GM13977 (cell line): ENCODE data around the gene SCN9A.

Experiments used
- DNase-seq: peaks from one replicate; pipeline ENCODE4 v3.0.0; 2012; ENCODE audit warnings: low spot score
- in situ Hi-C: fragments of 300-500 bp; cut with MboI; formaldehyde crosslinking; loops from one replicate; pipeline ENCODE4 v1.12.0; 2022; ENCODE audit warnings: low sequenced_read_pairs, low pct_unique_long_range_greater_than_20kb, mixed read lengths, inconsistent platforms; ENCODE audit not compliant: unreplicated experiment
- TF ChIP-seq, protein P1 (sequence below): IDR thresholded peaks from 2 replicates; pipeline ENCODE4 v1.5.1; 2012; ENCODE audit warnings: mild to moderate bottlenecking, control low read depth; ENCODE audit not compliant: insufficient read depth; ENCODE audit errors: extremely low read depth, missing control alignments

The SCN9A gene

DNA sequence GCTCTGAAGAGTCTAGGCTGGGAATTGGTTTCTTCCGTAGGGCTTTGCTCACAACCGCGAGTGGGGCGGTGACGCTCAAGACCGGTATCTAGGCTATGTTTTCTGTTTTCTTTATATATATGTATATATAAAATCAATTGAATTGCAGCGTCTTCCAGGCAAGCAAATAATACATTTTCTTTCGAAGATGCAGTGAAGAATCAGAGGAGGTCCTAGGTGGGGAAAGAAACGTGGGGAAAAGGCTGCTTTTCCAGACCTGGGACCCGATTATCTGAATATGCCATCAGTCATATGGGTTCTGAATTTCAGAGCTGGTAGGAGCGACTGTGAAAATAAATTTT lies 714 bp upstream of the SCN9A start:
- DNase-seq, result no peak
- in situ Hi-C loops, result no loop called here
- TF ChIP-seq, protein P1, sequence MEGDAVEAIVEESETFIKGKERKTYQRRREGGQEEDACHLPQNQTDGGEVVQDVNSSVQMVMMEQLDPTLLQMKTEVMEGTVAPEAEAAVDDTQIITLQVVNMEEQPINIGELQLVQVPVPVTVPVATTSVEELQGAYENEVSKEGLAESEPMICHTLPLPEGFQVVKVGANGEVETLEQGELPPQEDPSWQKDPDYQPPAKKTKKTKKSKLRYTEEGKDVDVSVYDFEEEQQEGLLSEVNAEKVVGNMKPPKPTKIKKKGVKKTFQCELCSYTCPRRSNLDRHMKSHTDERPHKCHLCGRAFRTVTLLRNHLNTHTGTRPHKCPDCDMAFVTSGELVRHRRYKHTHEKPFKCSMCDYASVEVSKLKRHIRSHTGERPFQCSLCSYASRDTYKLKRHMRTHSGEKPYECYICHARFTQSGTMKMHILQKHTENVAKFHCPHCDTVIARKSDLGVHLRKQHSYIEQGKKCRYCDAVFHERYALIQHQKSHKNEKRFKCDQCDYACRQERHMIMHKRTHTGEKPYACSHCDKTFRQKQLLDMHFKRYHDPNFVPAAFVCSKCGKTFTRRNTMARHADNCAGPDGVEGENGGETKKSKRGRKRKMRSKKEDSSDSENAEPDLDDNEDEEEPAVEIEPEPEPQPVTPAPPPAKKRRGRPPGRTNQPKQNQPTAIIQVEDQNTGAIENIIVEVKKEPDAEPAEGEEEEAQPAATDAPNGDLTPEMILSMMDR, result no peak

DNA sequence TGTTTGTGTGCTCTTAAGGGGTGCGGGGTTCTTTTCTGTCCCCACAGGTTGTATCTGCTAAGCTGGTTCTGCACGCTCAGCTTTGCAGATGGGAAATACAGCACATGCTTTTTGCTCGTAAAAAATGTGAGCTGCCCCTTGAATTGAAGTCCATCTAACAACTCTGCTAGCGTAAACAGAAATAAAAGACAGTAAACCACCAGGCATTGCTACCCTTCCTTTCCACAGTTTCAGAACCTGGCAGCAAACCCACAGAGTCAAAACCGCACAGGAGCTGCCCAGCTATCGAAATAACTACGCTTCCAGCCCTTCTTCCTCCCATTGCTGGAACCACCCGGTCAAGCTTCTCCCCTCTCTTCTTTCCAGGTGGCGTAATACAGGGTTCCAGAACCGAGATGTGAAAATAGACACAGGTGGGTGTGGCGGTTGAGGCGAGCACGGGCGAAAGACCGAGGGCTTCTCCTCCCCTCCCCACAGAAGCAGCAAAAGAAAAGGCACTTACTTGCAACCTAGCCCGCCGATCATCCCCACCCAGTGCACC lies 479 bp downstream of the SCN9A start:
- in situ Hi-C loops, result no loop called here
- DNase-seq, result no peak
- TF ChIP-seq, protein P1, result no peak

DNA sequence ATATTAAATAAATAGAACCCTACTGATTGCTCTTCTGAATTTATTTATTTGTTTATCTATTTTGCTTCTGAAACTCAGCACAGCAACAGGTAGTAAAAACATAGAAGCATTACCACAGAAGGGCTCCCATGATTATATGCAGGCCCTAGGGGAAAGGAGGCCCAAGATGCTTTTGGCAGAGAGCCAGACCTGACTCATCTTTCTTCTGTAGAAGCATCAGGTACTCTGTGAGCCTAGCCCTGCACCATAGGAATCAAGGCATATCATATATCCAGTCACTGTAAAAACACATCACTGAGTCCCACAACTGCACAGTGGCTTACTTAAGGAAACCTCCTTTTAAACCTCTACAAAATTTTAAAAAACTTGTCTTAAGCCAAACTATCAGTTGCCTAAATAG lies 1.8 kb downstream of the SCN9A start:
- TF ChIP-seq, protein P1, result no peak
- DNase-seq, result peak; percentile 8
- in situ Hi-C loops, result no loop called here

DNA sequence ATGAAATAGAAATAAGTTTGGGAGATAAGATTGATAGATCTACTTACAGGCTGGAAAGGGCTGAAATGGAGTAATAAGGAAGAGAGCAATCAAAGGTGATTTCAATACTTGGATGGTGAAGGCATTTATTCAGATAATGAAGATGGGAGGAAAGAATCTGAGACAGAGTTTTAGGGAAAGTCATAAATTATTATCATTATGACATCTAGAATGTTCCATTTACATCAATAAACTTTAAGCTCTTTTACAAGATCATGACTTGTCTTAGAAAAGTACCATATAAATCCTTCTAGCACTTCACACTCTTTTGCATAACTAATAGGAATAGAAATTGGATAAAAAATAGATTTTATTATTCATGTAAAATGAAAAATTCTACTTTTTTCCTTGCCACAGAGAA lies 2.2 kb downstream of the SCN9A start:
- DNase-seq, result no peak
- in situ Hi-C loops, result no loop called here
- TF ChIP-seq, protein P1, result no peak

DNA sequence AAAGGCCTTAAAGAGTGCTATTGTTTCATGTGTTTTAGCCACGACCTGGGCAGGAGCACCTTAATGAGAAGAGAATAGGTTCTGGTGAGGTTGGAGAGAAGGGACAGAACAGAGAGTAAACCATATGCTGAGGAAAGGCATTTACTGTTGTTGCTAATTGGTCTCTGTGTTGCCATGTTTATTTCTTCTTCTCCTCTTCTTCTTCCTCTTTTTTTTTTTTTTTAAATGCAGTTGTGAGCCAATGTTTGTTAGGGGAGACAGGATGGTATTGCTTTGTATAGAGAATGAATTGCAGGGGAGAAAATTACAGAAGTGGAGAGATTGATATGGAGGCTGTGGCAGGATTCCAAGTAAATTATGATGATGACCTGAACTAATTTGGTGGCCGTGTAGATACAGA lies 2.6 kb downstream of the SCN9A start:
- TF ChIP-seq, protein P1, result no peak
- DNase-seq, result no peak
- in situ Hi-C loops, result no loop called here

DNA sequence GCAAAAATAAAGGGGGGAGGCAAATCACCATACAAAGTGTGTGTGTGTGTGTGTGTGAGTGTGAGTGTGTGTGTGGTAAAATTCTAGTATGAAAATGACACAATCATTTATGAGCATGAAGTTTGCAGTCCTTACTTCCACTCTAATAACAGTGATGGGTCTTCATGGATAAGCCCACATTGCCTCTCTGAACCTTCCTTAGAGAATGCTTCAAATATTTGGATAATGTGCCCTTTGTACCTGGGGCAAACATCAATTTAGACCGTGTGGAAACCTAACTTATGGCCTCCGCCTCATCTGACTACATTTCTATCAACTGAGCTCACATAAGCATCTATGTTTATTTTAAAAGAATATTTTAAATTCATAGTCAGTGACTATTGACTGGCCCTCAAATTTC lies 3.7 kb downstream of the SCN9A start:
- TF ChIP-seq, protein P1, result no peak
- DNase-seq, result no peak
- in situ Hi-C loops, result no loop called here
